ENCODE results near the gene ICAM5.

DNA sequence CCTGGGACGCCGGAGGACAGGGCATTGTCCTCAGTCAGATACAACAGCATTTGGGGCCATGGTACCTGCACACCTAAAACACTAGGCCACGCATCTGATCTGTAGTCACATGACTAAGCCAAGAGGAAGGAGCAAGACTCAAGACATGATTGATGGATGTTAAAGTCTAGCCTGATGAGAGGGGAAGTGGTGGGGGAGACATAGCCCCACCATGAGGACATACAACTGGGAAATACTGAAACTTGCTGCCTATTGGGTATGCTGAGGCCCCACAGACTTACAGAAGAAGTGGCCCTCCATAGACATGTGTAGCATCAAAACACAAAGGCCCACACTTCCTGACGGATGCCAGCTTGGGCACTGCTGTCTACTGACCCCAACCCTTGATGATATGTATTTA, 4.4 kb upstream of the ICAM5 start:
- TF ChIP-seq ATF3 (CRISPR knock-in tag; conservative IDR thresholded peaks at IDR 0.05) (no peak), JUN (CRISPR knock-in tag; IDR thresholded peaks at IDR 0.05) (no peak), ZNF232 (CRISPR knock-in tag; IDR thresholded peaks at IDR 0.05) (no peak), ZNF121 (CRISPR knock-in tag; IDR thresholded peaks at IDR 0.05) (no peak)
- TF ChIP-seq, protein P1, sequence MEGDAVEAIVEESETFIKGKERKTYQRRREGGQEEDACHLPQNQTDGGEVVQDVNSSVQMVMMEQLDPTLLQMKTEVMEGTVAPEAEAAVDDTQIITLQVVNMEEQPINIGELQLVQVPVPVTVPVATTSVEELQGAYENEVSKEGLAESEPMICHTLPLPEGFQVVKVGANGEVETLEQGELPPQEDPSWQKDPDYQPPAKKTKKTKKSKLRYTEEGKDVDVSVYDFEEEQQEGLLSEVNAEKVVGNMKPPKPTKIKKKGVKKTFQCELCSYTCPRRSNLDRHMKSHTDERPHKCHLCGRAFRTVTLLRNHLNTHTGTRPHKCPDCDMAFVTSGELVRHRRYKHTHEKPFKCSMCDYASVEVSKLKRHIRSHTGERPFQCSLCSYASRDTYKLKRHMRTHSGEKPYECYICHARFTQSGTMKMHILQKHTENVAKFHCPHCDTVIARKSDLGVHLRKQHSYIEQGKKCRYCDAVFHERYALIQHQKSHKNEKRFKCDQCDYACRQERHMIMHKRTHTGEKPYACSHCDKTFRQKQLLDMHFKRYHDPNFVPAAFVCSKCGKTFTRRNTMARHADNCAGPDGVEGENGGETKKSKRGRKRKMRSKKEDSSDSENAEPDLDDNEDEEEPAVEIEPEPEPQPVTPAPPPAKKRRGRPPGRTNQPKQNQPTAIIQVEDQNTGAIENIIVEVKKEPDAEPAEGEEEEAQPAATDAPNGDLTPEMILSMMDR (IDR thresholded peaks at IDR 0.05): no peak
- TF ChIP-seq, protein P2, sequence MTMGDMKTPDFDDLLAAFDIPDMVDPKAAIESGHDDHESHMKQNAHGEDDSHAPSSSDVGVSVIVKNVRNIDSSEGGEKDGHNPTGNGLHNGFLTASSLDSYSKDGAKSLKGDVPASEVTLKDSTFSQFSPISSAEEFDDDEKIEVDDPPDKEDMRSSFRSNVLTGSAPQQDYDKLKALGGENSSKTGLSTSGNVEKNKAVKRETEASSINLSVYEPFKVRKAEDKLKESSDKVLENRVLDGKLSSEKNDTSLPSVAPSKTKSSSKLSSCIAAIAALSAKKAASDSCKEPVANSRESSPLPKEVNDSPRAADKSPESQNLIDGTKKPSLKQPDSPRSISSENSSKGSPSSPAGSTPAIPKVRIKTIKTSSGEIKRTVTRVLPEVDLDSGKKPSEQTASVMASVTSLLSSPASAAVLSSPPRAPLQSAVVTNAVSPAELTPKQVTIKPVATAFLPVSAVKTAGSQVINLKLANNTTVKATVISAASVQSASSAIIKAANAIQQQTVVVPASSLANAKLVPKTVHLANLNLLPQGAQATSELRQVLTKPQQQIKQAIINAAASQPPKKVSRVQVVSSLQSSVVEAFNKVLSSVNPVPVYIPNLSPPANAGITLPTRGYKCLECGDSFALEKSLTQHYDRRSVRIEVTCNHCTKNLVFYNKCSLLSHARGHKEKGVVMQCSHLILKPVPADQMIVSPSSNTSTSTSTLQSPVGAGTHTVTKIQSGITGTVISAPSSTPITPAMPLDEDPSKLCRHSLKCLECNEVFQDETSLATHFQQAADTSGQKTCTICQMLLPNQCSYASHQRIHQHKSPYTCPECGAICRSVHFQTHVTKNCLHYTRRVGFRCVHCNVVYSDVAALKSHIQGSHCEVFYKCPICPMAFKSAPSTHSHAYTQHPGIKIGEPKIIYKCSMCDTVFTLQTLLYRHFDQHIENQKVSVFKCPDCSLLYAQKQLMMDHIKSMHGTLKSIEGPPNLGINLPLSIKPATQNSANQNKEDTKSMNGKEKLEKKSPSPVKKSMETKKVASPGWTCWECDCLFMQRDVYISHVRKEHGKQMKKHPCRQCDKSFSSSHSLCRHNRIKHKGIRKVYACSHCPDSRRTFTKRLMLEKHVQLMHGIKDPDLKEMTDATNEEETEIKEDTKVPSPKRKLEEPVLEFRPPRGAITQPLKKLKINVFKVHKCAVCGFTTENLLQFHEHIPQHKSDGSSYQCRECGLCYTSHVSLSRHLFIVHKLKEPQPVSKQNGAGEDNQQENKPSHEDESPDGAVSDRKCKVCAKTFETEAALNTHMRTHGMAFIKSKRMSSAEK (CRISPR knock-in tag; IDR thresholded peaks at IDR 0.05; ENCODE audit: borderline replicate concordance): no peak

Measured in WTC11 (cell line).